ENCODE results near the gene CD226. TPM values are rescaled to one million over a fixed set of nuclear protein-coding genes. Genes with fewer than 3 reads are reported as not detected.
"Not testable (repeated sequence)": the region's sequence is repeated elsewhere in the genome, so short reads cannot be mapped to it uniquely, and the experiment has no call there.

Gene CD226
- total RNA-seq, 2 experiments from 2014 or later = 47.6 to 52.2 TPM

GRCh38 chr18:69838003-69838402, 109.7 kb downstream of the CD226 start:
- Mint-ChIP-seq H3K4me3 (no peak overlapping the region), H3K4me1 (ENCODE audit: low read depth) (no peaks in the 10 kb centered on the region), H3K27ac (no peak overlapping the region), H3K27me3 (ENCODE audit: low read depth) (no peaks in the 10 kb centered on the region), H3K36me3 (ENCODE audit: low read depth) (peaks cover 2% of the 10 kb centered on the region), H3K9me3 (ENCODE audit: insufficient read depth) (no peaks in the 10 kb centered on the region)
- CTCF ChIA-PET = interaction anchor here (0.8 to 1.6 kb wide), 2 partner anchors 12 to 106 kb away, joined by 3 to 4 read pairs; no protein-coding TSS in a partner anchor
- DNase-seq (no peak), ATAC-seq (no peak)
- POLR2A ChIA-PET = no interaction called here

GRCh38 chr18:69834980-69835379, 112.7 kb downstream of the CD226 start:
- POLR2A ChIA-PET; H3K4me1 Mint-ChIP-seq (ENCODE audit: low read depth); H3K27ac Mint-ChIP-seq; ATAC-seq; CTCF ChIA-PET; H3K9me3 Mint-ChIP-seq (ENCODE audit: insufficient read depth); DNase-seq; H3K27me3 Mint-ChIP-seq (ENCODE audit: low read depth); H3K4me3 Mint-ChIP-seq: not testable (repeated sequence)
- peaks cover 16% of the 10 kb centered on the region for H3K36me3 Mint-ChIP-seq (ENCODE audit: low read depth)

GRCh38 chr18:69830189-69830588, 117.5 kb downstream of the CD226 start:
- peaks cover 19% of the 10 kb centered on the region for H3K36me3 Mint-ChIP-seq (ENCODE audit: low read depth)
- H3K9me3 Mint-ChIP-seq (ENCODE audit: insufficient read depth) = no peaks in the 10 kb centered on the region
- ChIA-PET CTCF (interaction anchor here (0.6 to 2.3 kb wide), 2 partner anchors 11 to 166 kb away, joined by 3 to 6 read pairs; no protein-coding TSS in a partner anchor), POLR2A (no interaction called here)
- no peak overlapping the region for H3K4me3 Mint-ChIP-seq
- no peaks in the 10 kb centered on the region for H3K27me3 Mint-ChIP-seq (ENCODE audit: low read depth)
- H3K27ac Mint-ChIP-seq = no peak overlapping the region
- no peak for DNase-seq
- H3K4me1 Mint-ChIP-seq (ENCODE audit: low read depth) = peaks cover 2% of the 10 kb centered on the region
- no peak for ATAC-seq

- Mint-ChIP-seq H3K27ac (no peak overlapping the region), H3K36me3 (ENCODE audit: low read depth) (peaks cover 9% of the 10 kb centered on the region), H3K27me3 (ENCODE audit: low read depth) (no peaks in the 10 kb centered on the region), H3K9me3 (ENCODE audit: insufficient read depth) (peaks cover 11% of the 10 kb centered on the region), H3K4me1 (ENCODE audit: low read depth) (no peaks in the 10 kb centered on the region), H3K4me3 (no peak overlapping the region)
- DNase-seq = no peak
- ChIA-PET CTCF (no interaction called here), POLR2A (no interaction called here)
- ATAC-seq = no peak
These were observed 127.1 kb downstream of the CD226 start for GRCh38 chr18:69820538-69820937.

GRCh38 chr18:69819460-69819859, 128.2 kb downstream of the CD226 start:
- CTCF ChIA-PET = no interaction called here
- ATAC-seq (no peak), DNase-seq (no peak)
- peaks cover 7% of the 10 kb centered on the region for H3K36me3 Mint-ChIP-seq (ENCODE audit: low read depth)
- no peaks in the 10 kb centered on the region for H3K4me1 Mint-ChIP-seq (ENCODE audit: low read depth)
- no peak overlapping the region for H3K4me3 Mint-ChIP-seq
- POLR2A ChIA-PET = no interaction called here
- H3K9me3 Mint-ChIP-seq (ENCODE audit: insufficient read depth) = peaks cover 11% of the 10 kb centered on the region
- H3K27me3 Mint-ChIP-seq (ENCODE audit: low read depth) = no peaks in the 10 kb centered on the region
- H3K27ac Mint-ChIP-seq = no peak overlapping the region

GRCh38 chr18:69817335-69817940, 130.2 kb downstream of the CD226 start:
- CTCF ChIA-PET = no interaction called here
- peaks cover 11% of the 10 kb centered on the region for H3K9me3 Mint-ChIP-seq (ENCODE audit: insufficient read depth)
- ATAC-seq = no peak
- no peaks in the 10 kb centered on the region for H3K4me1 Mint-ChIP-seq (ENCODE audit: low read depth)
- no peak for DNase-seq
- POLR2A ChIA-PET = no interaction called here
- H3K27me3 Mint-ChIP-seq (ENCODE audit: low read depth) = no peaks in the 10 kb centered on the region
- H3K27ac Mint-ChIP-seq = no peak overlapping the region
- H3K4me3 Mint-ChIP-seq = no peak overlapping the region
- H3K36me3 Mint-ChIP-seq (ENCODE audit: low read depth) = peaks cover 7% of the 10 kb centered on the region

- no peaks in the 10 kb centered on the region for H3K4me1 Mint-ChIP-seq (ENCODE audit: low read depth)
- CTCF ChIA-PET = no interaction called here
These were observed 132.8 kb downstream of the CD226 start for GRCh38 chr18:69814861-69815385.

GRCh38 chr18:69813559-69813958, 134.1 kb downstream of the CD226 start:
- Mint-ChIP-seq H3K36me3 (ENCODE audit: low read depth) (no peaks in the 10 kb centered on the region), H3K9me3 (ENCODE audit: insufficient read depth) (no peaks in the 10 kb centered on the region), H3K4me1 (ENCODE audit: low read depth) (no peaks in the 10 kb centered on the region), H3K27ac (no peak overlapping the region), H3K4me3 (no peak overlapping the region), H3K27me3 (ENCODE audit: low read depth) (no peaks in the 10 kb centered on the region)
- POLR2A ChIA-PET = no interaction called here
- DNase-seq (no peak), ATAC-seq (no peak)
- CTCF ChIA-PET = no interaction called here

More at GRCh38 chr18:69814861-69815385, 132.8 kb downstream of the CD226 start:
- DNase-seq = no peak
- ATAC-seq = no peak
- peaks cover 3% of the 10 kb centered on the region for H3K9me3 Mint-ChIP-seq (ENCODE audit: insufficient read depth)
- peaks cover 4% of the 10 kb centered on the region for H3K36me3 Mint-ChIP-seq (ENCODE audit: low read depth)
- H3K27me3 Mint-ChIP-seq (ENCODE audit: low read depth) = no peaks in the 10 kb centered on the region
- H3K27ac Mint-ChIP-seq = no peak overlapping the region
- H3K4me3 Mint-ChIP-seq = no peak overlapping the region
- POLR2A ChIA-PET = no interaction called here

- Mint-ChIP-seq H3K4me3 (no peak overlapping the region), H3K27ac (no peak overlapping the region), H3K36me3 (ENCODE audit: low read depth) (no peaks in the 10 kb centered on the region), H3K9me3 (ENCODE audit: insufficient read depth) (no peaks in the 10 kb centered on the region), H3K27me3 (ENCODE audit: low read depth) (no peaks in the 10 kb centered on the region), H3K4me1 (ENCODE audit: low read depth) (no peaks in the 10 kb centered on the region)
- ATAC-seq (no peak), DNase-seq (no peak)
- ChIA-PET CTCF (no interaction called here), POLR2A (no interaction called here)
These were observed 139.3 kb downstream of the CD226 start for GRCh38 chr18:69808399-69808798.

GRCh38 chr18:69804776-69805501, 142.7 kb downstream of the CD226 start:
- CTCF ChIA-PET = no interaction called here
- H3K4me3 Mint-ChIP-seq = no peak overlapping the region
- ATAC-seq (no peak), DNase-seq (no peak)
- POLR2A ChIA-PET = interaction anchor here (1.1 kb wide), 1 partner anchor 18 kb away, joined by 3 read pairs; no protein-coding TSS in a partner anchor
- no peaks in the 10 kb centered on the region for H3K9me3 Mint-ChIP-seq (ENCODE audit: insufficient read depth)
- H3K4me1 Mint-ChIP-seq (ENCODE audit: low read depth) = no peaks in the 10 kb centered on the region
- no peaks in the 10 kb centered on the region for H3K27me3 Mint-ChIP-seq (ENCODE audit: low read depth)
- no peak overlapping the region for H3K27ac Mint-ChIP-seq
- no peaks in the 10 kb centered on the region for H3K36me3 Mint-ChIP-seq (ENCODE audit: low read depth)
